Spleen (tissue), 7 donors: ENCODE measurements around the gene GHRHR.

Source experiments
- POLR2A ChIP-seq, 3 donors: fragments of 450-650 bp; IDR thresholded peaks; one replicate each; pipeline ENCODE4 v1.5.1; 2017; ENCODE audit warnings: antibody characterized with exemption in 3 of 3, mild to moderate bottlenecking in 1 of 3
- TF ChIP-seq, protein P1 (sequence below), 11 experiments: fragments of 200-600 bp in 7 of 11; fragments of 450-650 bp in 4 of 11; sonication (generic) in 4 of 11; IDR thresholded peaks in 8 of 11; conservative IDR thresholded peaks in 3 of 11; 1 replicate in 7 of 11; 2 replicates in 4 of 11; pipeline versions ENCODE4 v1.4.0 to v1.8.0; 2016 to 2021; ENCODE audit warnings: antibody characterized with exemption in 11 of 11, inconsistent platforms in 4 of 11, mild to moderate bottlenecking in 1 of 11
- donor health status: DM: no; HTN: no; CAD: no; lungs with moderate emphysema.
- donor health status: DM: no; HTN: no; CAD: no.
- donor health status: DM: no; HTN: no; CAD: no.

DNA sequence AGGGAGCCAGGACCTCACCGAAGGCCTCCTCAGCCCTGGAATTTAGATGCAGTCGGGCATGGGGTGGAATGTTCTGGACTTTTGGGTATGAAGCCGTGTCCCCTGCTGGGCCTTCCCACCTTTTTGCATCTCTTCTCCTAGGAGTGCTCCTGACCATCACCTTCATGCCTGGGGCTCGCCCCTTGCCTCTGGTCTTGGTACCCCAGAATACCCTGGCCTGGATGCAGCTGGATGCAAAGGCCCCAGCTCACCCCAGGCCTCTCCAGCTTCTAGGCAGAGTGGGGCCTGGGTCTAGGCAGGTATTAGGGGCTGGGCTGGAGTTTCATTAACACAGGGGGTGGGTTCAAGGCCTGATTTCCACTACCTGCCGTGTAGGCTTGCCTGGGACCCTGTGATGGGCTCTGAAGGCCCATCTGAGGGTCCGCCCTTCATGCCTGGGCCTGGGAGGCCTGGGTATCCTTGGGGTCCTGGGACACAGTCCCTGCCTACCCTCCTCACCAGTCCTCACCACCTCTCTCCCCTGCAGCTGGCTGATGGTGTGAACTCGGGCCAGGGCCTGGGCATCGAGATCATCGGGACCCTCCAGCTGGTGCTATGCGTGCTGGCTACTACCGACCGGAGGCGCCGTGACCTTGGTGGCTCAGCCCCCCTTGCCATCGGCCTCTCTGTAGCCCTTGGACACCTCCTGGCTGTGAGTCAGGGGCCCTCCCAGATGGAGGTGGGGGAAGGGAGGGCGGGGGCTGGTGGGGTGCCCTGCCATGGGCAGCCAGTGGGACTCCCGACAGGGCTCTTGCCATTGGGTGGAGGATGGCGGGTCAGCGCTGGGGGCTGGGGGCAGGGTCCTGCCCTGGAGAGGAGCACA, 42.0 kb upstream of the GHRHR start:
- TF ChIP-seq, protein P1, sequence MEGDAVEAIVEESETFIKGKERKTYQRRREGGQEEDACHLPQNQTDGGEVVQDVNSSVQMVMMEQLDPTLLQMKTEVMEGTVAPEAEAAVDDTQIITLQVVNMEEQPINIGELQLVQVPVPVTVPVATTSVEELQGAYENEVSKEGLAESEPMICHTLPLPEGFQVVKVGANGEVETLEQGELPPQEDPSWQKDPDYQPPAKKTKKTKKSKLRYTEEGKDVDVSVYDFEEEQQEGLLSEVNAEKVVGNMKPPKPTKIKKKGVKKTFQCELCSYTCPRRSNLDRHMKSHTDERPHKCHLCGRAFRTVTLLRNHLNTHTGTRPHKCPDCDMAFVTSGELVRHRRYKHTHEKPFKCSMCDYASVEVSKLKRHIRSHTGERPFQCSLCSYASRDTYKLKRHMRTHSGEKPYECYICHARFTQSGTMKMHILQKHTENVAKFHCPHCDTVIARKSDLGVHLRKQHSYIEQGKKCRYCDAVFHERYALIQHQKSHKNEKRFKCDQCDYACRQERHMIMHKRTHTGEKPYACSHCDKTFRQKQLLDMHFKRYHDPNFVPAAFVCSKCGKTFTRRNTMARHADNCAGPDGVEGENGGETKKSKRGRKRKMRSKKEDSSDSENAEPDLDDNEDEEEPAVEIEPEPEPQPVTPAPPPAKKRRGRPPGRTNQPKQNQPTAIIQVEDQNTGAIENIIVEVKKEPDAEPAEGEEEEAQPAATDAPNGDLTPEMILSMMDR (IDR thresholded peaks at IDR 0.05 in 8 of 11, conservative IDR thresholded peaks at IDR 0.05 in 3 of 11), result no peak
- TF ChIP-seq POLR2A (IDR thresholded peaks at IDR 0.05), result no peak
